GM19463 (cell line): ENCODE measurements around the gene NUDCD3.
A peak's percentile ranks its signal among the peaks of the same experiment; 100 is the strongest.

Source experiments
- ATAC-seq: cut with Tn5 transposase; IDR thresholded peaks from one replicate; pipeline ENCODE4 v1.9.1; 2021; ENCODE audit warnings: mild to moderate bottlenecking, moderate library complexity; ENCODE audit not compliant: unreplicated experiment

Gene NUDCD3

GRCh38 chr7:44385434-44386138 lies 104.9 kb downstream of the NUDCD3 start:
- ATAC-seq: no peak

GRCh38 chr7:44384586-44385433 lies 105.6 kb downstream of the NUDCD3 start:
- ATAC-seq: no peak

- ATAC-seq: no peak
Observed at GRCh38 chr7:44383566-44383965, 106.9 kb downstream of the NUDCD3 start.

DNA sequence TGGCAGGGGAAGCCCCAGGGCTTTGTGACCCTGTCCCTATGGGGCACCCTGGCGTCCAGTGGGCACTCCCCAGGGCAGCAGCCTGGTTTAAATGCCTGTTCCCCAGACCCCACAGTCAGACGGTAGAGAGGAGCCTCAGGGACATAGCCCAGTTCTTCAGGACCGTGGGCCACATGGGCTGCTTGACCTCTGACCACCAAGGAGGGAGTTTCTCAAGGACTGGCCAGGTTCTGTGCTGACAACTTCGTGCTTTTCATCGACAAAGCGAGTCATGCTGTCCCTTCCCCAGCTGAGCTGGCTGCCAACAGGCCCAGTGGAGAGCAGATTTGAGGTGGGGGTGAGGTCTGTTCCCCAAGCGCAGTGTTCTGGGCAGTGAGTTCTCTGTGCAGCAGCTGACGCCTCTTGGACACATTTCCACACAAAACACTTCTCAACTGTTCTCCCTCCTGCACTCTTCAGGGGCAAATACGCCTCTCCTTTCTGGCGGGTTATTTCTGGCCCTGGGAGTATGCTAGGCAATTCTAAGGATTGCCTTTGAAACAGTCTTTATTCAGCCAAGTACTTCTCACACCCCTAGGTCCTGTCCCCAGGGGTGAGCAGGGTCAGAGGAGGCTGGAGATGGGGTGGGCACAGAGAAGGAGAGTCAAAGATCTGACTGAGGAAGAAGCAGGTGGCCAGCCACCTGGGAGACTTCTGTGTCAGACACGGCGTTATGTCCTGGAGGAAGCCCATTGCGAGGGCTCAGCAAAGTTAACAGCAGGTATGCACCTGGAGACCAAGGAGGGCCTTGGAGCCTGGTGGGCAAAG lies 107.8 kb downstream of the NUDCD3 start:
- ATAC-seq: no peak

- ATAC-seq: no peak
Observed at GRCh38 chr7:44381494-44382220, 108.8 kb downstream of the NUDCD3 start.

GRCh38 chr7:44380831-44381493 lies 109.5 kb downstream of the NUDCD3 start:
- ATAC-seq: no peak

- ATAC-seq: no peak
Observed at GRCh38 chr7:44380189-44380830, 110.1 kb downstream of the NUDCD3 start.

GRCh38 chr7:44379366-44380188 lies 110.9 kb downstream of the NUDCD3 start:
- no peak for ATAC-seq

- no peak for ATAC-seq
Observed at GRCh38 chr7:44378744-44379143, 111.7 kb downstream of the NUDCD3 start.

GRCh38 chr7:44377681-44378421 lies 112.6 kb downstream of the NUDCD3 start:
- peak; percentile 85 for ATAC-seq

DNA sequence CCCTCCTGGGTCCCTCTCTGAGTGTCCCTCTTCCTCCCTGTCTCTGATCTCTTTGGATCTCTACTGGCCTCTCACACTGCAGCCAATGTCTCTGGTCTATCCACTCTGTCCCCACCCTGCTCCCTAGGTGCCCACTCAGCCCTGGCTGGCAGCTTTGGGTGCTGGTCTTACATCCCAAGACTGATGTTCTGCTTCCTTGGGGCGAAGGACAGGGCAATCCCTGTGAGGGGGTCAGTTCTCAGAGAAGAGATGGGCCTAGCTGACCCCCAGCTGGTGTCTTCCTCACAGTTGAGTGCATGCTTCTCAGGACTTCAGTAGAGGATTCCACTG lies 113.4 kb downstream of the NUDCD3 start:
- ATAC-seq: no peak

DNA sequence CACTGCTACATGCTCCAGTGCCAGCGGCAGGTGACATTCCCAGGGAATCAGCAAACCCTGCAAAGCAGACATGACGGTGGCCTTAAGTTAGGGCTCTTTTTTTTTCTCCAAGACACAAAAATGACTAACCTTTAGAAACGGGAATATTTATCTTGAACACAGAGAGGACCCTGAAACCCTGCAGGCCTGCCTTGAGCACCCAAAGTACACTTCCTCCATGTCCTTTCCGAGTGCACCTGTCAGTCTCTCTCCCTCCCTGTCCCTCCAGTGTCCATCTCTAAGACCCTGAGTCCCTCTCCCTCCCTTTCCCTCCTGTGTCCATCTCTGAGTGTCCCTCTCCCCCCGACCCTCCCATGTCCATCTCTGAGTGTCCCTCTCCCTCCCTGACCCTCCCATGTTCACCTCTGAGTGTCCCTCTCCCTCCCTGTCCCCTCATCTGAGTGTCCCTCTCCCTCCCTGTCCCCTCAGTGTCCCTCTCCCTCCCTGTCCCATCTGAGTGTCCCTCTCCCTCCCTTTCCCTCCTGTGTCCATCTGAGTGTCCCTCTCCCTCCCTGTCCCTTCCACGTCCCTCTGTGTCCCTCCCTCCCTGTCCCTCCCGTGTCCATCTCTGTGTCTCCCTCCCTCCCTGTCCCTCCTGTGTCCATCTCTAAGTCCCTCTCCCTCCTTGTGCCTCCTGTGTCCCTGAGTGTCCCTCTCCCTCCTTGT lies 113.9 kb downstream of the NUDCD3 start:
- no peak for ATAC-seq

GRCh38 chr7:44375926-44376342 lies 114.5 kb downstream of the NUDCD3 start:
- ATAC-seq: no peak

DNA sequence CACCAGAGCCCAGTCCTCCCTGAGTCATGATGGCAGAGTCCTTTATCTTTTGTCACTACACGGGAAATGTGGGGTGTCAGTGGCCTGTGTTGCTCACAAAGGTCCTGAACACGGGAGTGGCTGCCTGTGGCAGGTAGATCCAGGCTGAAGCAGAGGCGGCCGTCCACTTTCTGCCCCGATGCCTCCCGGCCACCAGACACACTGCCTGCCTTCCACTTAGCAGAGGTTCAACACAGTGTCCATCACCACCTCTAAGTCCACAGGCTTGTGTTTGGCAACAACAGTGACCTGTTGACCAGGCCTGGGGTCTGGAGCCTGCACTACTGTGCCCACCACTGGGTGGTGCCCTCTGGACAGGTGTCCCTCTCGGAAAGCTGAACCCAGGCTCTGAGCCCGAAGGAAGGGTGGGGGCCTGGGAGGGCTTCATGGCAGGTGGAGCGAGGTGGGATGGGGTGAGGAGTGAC lies 115.2 kb downstream of the NUDCD3 start:
- ATAC-seq: no peak

DNA sequence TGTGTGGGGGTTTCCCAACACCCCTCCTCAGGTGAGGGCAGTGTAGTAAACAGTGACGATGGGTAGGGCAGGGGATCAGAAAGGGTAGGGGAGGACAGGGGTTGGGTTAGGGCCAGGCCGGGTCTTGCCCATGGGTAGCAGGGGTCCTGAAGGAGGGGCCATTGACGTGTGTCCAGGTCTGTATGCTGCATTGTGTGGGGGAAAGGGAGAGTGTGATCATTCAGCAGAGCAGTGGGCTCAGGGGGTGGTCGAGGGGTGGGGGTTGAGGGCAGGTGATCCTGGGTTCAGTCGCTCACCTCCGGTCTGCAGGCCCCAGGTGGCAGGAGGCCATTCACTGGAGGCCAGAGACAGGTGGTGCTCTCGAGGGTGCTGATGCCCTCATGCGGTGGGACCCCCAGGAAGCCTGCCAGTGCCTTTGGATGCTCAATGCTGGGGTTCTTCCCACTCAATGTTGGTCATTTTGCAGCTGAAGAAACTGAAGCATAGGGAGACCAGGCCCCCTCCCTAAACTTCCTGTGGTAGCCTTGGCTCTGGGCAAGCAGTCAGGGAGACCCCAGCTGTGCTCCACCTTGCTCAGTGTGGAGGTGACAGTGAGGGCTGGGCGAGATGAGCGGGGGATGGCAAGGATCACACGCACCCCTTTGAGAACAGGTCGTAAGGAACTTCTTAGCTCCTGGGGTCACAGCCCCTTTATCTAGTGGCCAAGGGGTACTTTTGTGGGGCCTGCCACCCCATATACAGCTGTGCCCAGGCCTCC lies 116.3 kb downstream of the NUDCD3 start:
- no peak for ATAC-seq

- ATAC-seq: no peak
Observed at GRCh38 chr7:44373418-44373740, 117.1 kb downstream of the NUDCD3 start.
